Measurements from ENCODE around the gene CERS6.

DNA sequence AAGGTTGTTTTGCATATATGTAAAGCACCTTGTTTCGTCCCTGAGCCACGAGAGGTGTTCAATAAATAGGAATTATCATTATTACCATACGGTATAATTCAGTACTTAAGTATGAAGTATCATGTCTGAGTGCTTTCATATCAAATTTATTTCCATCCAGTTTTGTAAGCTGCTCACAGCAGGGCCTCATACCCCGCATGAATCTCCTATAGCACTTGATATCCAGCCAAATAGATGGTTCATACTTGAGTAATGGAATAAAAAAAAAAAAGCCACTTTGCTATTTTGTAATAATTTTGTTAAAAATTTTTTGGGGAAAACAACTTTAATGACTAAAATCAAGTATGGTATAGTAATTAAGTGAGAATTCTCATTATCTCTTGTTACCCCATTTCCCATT is 185.6 kb downstream of the CERS6 start:
- TF ChIP-seq, protein P1, sequence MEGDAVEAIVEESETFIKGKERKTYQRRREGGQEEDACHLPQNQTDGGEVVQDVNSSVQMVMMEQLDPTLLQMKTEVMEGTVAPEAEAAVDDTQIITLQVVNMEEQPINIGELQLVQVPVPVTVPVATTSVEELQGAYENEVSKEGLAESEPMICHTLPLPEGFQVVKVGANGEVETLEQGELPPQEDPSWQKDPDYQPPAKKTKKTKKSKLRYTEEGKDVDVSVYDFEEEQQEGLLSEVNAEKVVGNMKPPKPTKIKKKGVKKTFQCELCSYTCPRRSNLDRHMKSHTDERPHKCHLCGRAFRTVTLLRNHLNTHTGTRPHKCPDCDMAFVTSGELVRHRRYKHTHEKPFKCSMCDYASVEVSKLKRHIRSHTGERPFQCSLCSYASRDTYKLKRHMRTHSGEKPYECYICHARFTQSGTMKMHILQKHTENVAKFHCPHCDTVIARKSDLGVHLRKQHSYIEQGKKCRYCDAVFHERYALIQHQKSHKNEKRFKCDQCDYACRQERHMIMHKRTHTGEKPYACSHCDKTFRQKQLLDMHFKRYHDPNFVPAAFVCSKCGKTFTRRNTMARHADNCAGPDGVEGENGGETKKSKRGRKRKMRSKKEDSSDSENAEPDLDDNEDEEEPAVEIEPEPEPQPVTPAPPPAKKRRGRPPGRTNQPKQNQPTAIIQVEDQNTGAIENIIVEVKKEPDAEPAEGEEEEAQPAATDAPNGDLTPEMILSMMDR (IDR thresholded peaks at IDR 0.05), result no peak
- no peak for TF ChIP-seq POLR2A (IDR thresholded peaks at IDR 0.05)

Data from body of pancreas (tissue), 4 donors.